Common myeloid progenitor, CD34-positive (primary cell): ENCODE measurements around the gene IER2.
"Not testable (repeated sequence)": the region's sequence is repeated elsewhere in the genome, so short reads cannot be mapped to it uniquely, and the experiment has no call there.

Experiments
- CTCF ChIA-PET: fragments of 350-600 bp; sonication (Branson Sonifier 250); formaldehyde crosslinking; loops from one replicate; lab custom pipeline; 2021; ENCODE audit warnings: antibody characterized with exemption; lab: Charles Lee
- POLR2A ChIA-PET: fragments of 350-600 bp; sonication (Branson Sonifier 250); formaldehyde crosslinking; loops from one replicate; lab custom pipeline; 2021; ENCODE audit warnings: antibody characterized with exemption; lab: Charles Lee
- DNase-seq, 3 donors: peaks; one replicate each; pipeline versions ENCODE4 v3.0.0 to v3.0.0-alpha.2; 2013
- H3K27ac ChIP-seq, 2 experiments: 1 replicate in 1 of 2; 2 replicates in 1 of 2; pipeline ENCODE4 v1.7.0; 2013; ENCODE audit warnings: inconsistent platforms in 2 of 2, low read length in 2 of 2, mild to moderate bottlenecking in 2 of 2, low read depth in 1 of 2, moderate library complexity in 1 of 2; ENCODE audit not compliant: severe bottlenecking in 2 of 2, insufficient read depth in 1 of 2, poor library complexity in 1 of 2
- H3K27me3 ChIP-seq, 5 experiments: replicated peaks in 2 of 5; 1 replicate in 3 of 5; 2 replicates in 2 of 5; pipeline versions ENCODE4 v1.6.1 to v1.7.0; 2013; ENCODE audit warnings: low read length in 4 of 5, mild to moderate bottlenecking in 2 of 5, moderate library complexity in 2 of 5, inconsistent platforms in 1 of 5; ENCODE audit not compliant: insufficient read depth in 5 of 5, control insufficient read depth in 4 of 5
- H3K36me3 ChIP-seq, 4 experiments: 1 replicate in 2 of 4; 2 replicates in 2 of 4; pipeline versions ENCODE4 v1.6.1 to v1.7.0; 2013; ENCODE audit warnings: low read length in 3 of 4, control low read depth in 1 of 4, mild to moderate bottlenecking in 1 of 4; ENCODE audit not compliant: control insufficient read depth in 4 of 4, insufficient read depth in 4 of 4
- H3K4me1 ChIP-seq, 4 experiments: 1 replicate in 3 of 4; 2 replicates in 1 of 4; pipeline versions ENCODE4 v1.6.1 to v1.7.1; 2013; ENCODE audit warnings: low read length in 3 of 4, mild to moderate bottlenecking in 3 of 4, control low read depth in 1 of 4, inconsistent platforms in 1 of 4, moderate library complexity in 1 of 4; ENCODE audit not compliant: control insufficient read depth in 4 of 4, insufficient read depth in 4 of 4; ENCODE audit errors: control extremely low read depth in 1 of 4
- H3K4me3 ChIP-seq, 7 experiments: 1 replicate in 4 of 7; 2 replicates in 3 of 7; pipeline versions ENCODE4 v1.5.1 to v1.7.0; 2013; ENCODE audit warnings: mild to moderate bottlenecking in 7 of 7, low read length in 6 of 7, moderate library complexity in 6 of 7, inconsistent platforms in 2 of 7, low read depth in 2 of 7, control low read depth in 1 of 7; ENCODE audit not compliant: insufficient read depth in 4 of 7, control insufficient read depth in 1 of 7; ENCODE audit errors: extremely low read depth in 1 of 7
- H3K9me3 ChIP-seq, 5 experiments: 1 replicate in 4 of 5; 2 replicates in 1 of 5; pipeline versions ENCODE4 v1.6.1 to v1.7.1; 2013; ENCODE audit warnings: low read length in 4 of 5, mild to moderate bottlenecking in 2 of 5, inconsistent platforms in 1 of 5, low read depth in 1 of 5, moderate library complexity in 1 of 5; ENCODE audit not compliant: control insufficient read depth in 4 of 5, insufficient read depth in 2 of 5; ENCODE audit errors: control extremely low read depth in 1 of 5
- WGBS: methylation state at CpG from one replicate; pipeline ENCODE4 v1.1.5; 2013; ENCODE audit not compliant: insufficient coverage; 5-methylcytosine and 5-hydroxymethylcytosine counted together

The IER2 gene

DNA sequence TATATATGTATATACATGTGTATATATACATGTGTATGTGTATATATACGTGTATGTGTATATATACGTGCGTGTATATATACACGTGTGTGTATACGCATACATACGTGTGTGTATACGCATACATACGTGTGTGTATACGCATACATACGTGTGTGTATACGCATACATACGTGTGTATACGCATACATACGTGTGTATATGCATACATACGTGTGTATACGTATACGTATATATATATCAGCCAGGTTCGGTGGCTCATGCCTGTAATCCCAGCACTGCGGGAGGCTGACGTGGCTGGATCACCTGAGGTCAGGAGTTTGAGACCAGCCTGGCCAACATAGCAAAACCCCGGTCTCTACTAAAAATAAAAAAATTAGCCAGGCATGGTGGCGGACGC, 34.7 kb downstream of the IER2 start:
- peaks cover 0 to 22% (median 19%) of the 10 kb centered on the region in 4 experiments for H3K4me1 ChIP-seq
- POLR2A ChIA-PET, H3K36me3 ChIP-seq, H3K9me3 ChIP-seq, DNase-seq, H3K27me3 ChIP-seq, H3K4me3 ChIP-seq, H3K27ac ChIP-seq: not testable (repeated sequence)
- WGBS, result 97% methylated on average over 22 of the region's 23 CpGs
- CTCF ChIA-PET, result interaction anchor here (2.0 kb wide), 1 partner anchor 30 kb away, joined by 7 read pairs; no protein-coding TSS in a partner anchor

DNA sequence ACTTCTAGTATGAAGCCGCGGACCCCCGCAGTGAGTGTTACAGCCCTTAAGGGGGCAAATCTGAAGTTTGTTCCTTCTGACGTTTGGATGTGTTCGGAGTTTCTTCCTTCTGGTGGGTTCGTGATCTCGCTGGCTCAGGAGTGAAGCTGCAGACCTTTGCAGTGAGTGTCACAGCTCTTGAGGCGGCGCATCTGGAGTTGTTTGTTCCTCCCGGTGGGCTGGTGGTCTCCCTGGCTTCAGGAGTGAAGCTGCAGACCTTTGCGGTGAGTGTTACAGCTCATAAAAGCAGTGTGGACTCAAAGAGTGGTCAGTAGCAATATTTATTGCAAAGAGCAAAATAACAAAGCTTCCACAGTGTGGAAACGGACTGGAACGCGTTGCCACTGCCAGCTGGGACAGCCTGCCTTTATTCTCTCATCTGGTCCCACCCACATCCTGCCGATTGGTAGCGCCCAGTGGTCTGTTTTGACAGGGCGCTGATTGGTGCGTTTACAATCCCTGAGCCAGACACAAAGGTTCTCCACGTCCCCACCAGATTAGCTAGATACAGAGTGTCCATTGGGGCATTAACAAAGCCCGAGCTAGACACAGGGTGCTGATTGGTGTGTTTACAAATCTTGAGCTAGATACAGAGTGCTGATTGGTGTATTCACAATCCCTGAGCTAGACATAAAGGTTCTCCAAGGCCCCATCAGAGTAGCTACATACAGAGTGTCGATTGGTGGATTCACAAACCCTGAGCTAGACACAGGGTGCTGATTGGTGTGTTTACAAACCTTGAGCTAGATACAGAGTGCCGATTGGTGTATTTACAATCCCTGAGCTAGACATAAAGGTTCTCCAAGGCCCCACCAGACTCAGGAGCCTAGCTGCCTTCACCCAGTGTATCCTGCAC, 35.8 kb downstream of the IER2 start:
- H3K27me3 ChIP-seq, H3K4me3 ChIP-seq, DNase-seq, H3K27ac ChIP-seq, H3K36me3 ChIP-seq, H3K9me3 ChIP-seq: not testable (repeated sequence)
- CTCF ChIA-PET, result interaction anchor here (0.8 to 1.7 kb wide), 2 partner anchors 17 to 30 kb away, joined by 3 to 4 read pairs; no protein-coding TSS in a partner anchor
- H3K4me1 ChIP-seq, result peaks cover 0 to 13% (median 13%) of the 10 kb centered on the region in 4 experiments
- 98% methylated on average over 20 of the region's 22 CpGs for WGBS
- POLR2A ChIA-PET, result interaction anchor here (0.6 to 1.6 kb wide), 2 partner anchors 31 to 47 kb away, joined by 3 to 7 read pairs; no protein-coding TSS in a partner anchor

DNA sequence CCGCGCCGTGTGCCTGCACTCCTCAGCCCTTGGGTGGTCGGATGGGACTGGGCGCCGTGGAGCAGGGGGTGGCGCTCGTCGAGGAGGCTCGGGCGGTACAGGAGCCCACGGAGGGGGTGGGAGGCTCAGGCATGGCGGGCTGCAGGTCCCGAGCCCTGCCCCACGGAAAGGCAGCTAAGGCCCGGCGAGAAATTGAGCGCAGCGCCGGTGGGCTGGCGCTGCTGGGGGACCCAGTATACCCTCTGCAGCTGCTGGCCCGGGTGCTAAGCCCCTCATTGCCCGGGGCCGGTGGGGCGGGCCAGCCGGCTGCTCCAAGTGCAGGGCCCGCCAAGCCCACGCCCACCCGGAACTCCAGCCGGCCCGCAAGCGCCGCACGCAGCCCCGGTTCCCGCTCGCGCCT, 36.5 kb downstream of the IER2 start:
- H3K4me3 ChIP-seq, H3K27me3 ChIP-seq, H3K27ac ChIP-seq, H3K9me3 ChIP-seq, H3K4me1 ChIP-seq, H3K36me3 ChIP-seq, DNase-seq: not testable (repeated sequence)
- ChIA-PET POLR2A (interaction anchor here (0.6 to 1.6 kb wide), 2 partner anchors 32 to 46 kb away, joined by 3 to 7 read pairs; no protein-coding TSS in a partner anchor), CTCF (interaction anchor here (1.6 to 1.7 kb wide), 2 partner anchors 31 to 36 kb away, joined by 3 to 4 read pairs; no protein-coding TSS in a partner anchor)
- WGBS, result 96% methylated on average over 36 of the region's 38 CpGs

DNA sequence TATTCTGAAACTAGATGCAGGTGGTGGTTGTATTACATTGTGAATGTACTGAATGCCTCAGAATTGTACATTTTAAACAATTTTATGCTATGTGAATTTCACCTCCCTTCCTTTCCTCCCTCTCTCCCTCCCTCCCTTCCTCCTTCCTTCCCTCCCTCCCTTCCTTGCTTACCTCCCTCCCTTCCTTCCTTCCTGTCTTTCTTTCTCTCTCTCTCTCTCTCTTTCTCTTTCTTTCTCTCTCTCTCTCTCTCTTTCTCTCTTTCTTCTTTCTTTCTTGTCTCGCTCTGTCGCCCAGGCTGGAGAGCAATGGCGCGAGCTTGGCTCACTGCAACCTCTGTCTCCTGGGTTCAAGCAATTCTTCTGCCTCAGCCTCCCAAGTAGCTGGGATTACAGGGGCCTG, 37.2 kb downstream of the IER2 start:
- CTCF ChIA-PET, result interaction anchor here (0.7 to 1.7 kb wide), 4 partner anchors 24 to 37 kb away, joined by 3 to 4 read pairs (median 4); no protein-coding TSS in a partner anchor
- no peak overlapping the region for H3K27ac ChIP-seq

DNA sequence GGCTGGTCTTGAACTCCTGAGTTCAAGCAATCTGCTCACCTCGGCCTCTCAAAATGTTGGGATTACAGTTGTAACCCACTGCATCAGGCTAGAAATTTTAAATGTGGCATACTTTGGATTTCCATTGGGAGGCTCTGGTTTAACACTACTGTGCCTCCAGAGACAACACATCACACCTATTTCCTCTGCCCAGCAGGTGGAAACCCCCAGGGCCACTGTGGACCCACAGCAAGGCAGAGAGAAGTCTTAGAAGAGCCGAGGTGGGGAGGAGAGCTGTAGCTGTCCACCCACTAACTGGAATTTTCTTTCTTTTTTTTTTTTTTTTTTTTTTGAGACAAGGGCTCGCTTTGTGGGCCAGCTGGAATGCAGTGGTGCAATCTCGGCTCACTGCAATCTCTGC, 39.4 kb downstream of the IER2 start:
- H3K27me3 ChIP-seq, result no peaks in the 10 kb centered on the region
- DNase-seq, result no peak
- CTCF ChIA-PET, result interaction anchor here (1.9 kb wide), 1 partner anchor 19 kb away, joined by 4 read pairs; no protein-coding TSS in a partner anchor
- H3K36me3 ChIP-seq, result no peaks in the 10 kb centered on the region
- H3K27ac ChIP-seq, result no peak overlapping the region
- H3K4me3 ChIP-seq, result no peak overlapping the region
- H3K9me3 ChIP-seq, result no peaks in the 10 kb centered on the region
- no peaks in the 10 kb centered on the region for H3K4me1 ChIP-seq
- POLR2A ChIA-PET, result no interaction called here
- WGBS, result no CpG with 5 or more reads among the region's 4 CpGs

More for the DNA sequence above, 37.2 kb downstream of the IER2 start:
- no peaks in the 10 kb centered on the region for H3K36me3 ChIP-seq
- POLR2A ChIA-PET, result no interaction called here
- H3K9me3 ChIP-seq, result no peaks in the 10 kb centered on the region
- WGBS, result 100% methylated on average over 3 of the region's 4 CpGs
- H3K27me3 ChIP-seq, result no peaks in the 10 kb centered on the region
- no peak overlapping the region for H3K4me3 ChIP-seq
- no peaks in the 10 kb centered on the region for H3K4me1 ChIP-seq
- no peak for DNase-seq

DNA sequence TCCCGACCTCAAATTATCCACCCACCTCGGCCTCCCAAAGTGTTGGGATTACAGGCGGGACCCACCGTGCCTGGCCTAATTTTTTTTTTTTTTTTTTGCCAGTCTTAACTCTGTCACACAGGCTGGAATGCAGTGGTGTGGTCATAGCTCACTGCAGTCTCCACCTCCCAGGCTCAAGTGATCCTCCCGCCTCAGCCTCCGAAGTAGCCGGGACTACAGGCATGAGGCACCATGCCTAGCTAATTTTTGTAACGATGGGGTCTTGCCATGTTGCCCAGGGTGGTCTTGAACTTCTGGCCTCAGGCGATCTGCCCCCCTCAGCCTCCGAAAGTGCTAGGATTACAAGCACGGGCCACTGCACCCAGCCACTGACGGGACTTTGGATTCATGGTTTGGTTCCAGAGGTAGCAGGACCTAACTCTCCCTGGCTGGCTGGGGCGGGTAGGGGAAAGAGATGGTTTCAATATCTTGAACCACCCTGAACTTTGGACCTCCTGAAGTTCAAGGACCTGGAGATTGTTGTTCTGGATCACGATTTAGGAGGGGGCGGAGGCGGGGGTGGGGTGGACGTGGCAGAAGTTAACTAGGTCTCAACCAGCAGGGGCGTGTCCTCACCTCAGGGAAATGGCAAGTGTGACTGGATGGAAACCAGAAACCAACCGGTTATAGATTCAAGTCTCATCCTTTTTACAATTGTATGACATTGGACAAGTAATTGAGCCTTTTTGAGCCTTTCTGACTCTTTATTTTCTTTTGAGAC, 40.8 kb downstream of the IER2 start:
- DNase-seq, result no peak
- Histone ChIP-seq H3K27ac (no peak overlapping the region), H3K27me3 (no peaks in the 10 kb centered on the region), H3K4me1 (no peaks in the 10 kb centered on the region), H3K36me3 (no peaks in the 10 kb centered on the region), H3K4me3 (no peak overlapping the region), H3K9me3 (no peaks in the 10 kb centered on the region)
- ChIA-PET POLR2A (interaction anchor here (0.7 kb wide), 1 partner anchor 26 kb away, joined by 3 read pairs; no protein-coding TSS in a partner anchor), CTCF (no interaction called here)
- 94% methylated on average over 14 of the region's 19 CpGs for WGBS
